CD4-positive, alpha-beta T cell treated with Interleukin-1 beta for 1 hour (primary cell): ENCODE measurements around the gene YEATS2.

ENCODE experiments used
- DNase-seq, 2 donors: peaks; one replicate each; pipeline ENCODE4 v3.0.0-alpha.2; 2020 to 2022

Gene YEATS2

GRCh38 chr3:183815951-183816475, 118.4 kb downstream of the YEATS2 start:
- no peak for DNase-seq

- no peak for DNase-seq
These were observed 119.3 kb downstream of the YEATS2 start for GRCh38 chr3:183816681-183817510.

DNA sequence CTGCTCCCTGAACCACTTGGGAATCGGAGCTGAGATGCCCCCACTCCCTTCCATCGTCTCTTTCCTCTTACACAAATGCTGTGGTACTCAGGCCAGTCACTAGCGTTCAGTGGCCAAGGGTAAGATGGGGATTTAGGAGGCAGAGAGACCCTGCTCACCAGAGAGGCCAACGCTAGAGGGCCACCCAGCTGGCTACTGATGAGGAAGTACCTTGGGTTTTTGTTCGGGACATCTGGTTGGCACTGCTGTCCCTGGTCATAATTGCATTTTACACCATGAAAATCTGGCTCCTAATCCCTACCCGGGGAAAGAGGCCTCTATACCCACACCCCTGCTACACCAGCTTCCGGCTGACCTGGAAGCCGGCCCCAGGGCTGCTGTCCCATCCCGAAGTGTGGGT, 120.0 kb downstream of the YEATS2 start:
- DNase-seq, result no peak

- DNase-seq, result no peak
These were observed 120.5 kb downstream of the YEATS2 start for GRCh38 chr3:183818041-183818620.

DNA sequence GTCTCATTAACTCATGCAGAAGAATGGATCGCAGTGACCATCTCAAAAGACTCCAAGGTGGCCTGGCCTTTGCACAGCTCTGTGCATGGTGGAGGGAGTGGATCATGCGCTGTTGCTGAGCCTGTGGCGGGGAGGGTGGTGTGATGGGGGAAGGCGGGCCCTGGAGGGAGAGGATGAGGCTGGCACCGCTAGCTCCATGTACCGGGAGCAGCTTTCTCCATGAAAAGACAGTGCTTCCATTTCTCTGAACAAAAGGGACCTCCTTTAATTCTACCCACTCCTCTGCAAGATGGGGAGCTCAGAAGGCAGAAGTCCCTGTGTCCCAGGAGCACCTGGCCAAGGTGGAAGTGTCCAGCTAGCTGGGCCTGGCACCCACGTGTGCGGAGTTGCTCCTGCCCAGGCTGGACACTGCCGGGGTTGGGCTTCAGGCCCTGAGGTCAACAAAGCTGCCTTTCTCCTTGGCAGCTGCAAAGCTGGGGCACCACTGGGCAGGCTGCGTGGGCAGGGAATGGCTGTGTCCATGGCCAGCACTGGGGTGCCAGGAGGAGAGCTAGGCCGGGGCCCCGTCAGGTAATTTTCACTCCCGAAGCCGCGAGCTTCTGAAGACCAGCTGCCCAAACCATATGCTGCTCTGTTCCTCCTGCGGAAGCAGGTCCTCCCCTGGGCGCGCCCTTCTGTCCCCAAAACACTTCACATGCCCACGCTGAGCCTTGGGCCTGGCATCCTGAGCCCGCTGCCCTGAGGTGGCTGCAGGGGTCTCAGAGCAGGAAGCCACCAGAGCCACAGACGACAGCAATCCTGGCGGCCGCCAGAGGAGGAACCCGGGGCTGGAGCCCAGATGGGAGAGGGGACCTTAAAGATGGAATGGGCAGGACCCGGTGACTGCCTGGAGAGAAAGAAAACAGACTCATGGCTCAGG, 121.4 kb downstream of the YEATS2 start:
- no peak for DNase-seq

DNA sequence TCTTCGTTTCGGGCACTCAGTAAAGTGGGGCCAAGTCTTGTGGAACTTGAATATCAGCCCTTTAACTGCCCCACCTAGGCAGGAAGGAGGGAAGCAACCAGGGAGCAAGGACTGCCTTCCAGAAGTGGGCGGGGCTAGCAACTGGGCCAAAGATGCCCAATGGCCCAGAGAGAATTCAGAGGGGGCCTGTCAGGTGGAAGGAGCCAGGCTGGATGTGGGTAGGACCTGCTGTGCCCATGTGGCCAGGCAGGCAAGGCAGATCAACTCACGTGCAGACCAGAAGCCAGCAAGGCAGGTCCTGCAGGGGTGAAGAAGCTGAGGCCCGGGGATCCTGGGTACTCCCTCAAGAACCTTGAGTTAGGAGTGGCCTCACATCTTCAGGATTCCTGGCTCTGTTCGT, 122.2 kb downstream of the YEATS2 start:
- DNase-seq, result no peak

- DNase-seq, result no peak
These were observed 125.0 kb downstream of the YEATS2 start for GRCh38 chr3:183822631-183823030.

- DNase-seq, result no peak
These were observed 126.4 kb downstream of the YEATS2 start for GRCh38 chr3:183823963-183824362.

DNA sequence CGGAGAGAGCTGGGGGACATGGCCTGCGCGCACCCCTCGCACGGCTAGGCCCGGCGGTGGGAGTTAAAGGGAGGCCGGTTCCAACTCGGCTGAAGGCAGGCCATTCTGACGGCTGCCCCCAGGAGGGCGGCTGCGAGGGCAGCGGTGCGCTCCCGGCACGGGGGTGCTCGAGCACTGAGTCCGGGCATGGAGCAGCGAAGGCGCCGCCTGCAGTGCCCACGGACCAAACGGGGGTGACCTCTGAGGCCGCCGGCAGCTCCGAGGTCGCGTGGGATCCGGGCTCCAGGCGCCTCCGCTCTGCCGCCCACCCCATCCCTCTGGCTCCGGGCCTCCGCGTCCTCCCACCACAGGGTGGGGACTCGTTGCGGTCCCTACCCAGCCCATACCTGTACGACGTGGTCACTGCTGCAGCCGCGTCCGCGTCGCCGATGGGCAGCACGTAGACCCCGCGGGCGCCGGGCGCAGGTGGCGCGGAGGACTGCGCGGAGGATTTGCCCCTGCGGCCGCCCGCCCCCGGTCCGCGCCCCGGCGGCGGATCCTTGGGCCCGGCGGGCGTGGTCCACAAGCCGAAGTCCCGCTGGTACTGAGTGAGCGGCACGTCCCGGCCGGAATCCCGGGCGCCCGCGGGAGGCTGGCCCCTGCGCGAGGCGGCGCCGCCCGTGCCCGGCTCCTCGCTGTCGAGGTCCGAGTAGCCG, 127.3 kb downstream of the YEATS2 start:
- peak in 1 of 2 donors; percentile 8 for DNase-seq

GRCh38 chr3:183825456-183826161, 128.0 kb downstream of the YEATS2 start, which contains the start of gene MAP6D1:
TSS of gene MAP6D1 (minus strand) at chr3:183825577. CDS start at chr3:183825547, 30 bp downstream.
- DNase-seq, result peak; percentile 27 to 49

DNA sequence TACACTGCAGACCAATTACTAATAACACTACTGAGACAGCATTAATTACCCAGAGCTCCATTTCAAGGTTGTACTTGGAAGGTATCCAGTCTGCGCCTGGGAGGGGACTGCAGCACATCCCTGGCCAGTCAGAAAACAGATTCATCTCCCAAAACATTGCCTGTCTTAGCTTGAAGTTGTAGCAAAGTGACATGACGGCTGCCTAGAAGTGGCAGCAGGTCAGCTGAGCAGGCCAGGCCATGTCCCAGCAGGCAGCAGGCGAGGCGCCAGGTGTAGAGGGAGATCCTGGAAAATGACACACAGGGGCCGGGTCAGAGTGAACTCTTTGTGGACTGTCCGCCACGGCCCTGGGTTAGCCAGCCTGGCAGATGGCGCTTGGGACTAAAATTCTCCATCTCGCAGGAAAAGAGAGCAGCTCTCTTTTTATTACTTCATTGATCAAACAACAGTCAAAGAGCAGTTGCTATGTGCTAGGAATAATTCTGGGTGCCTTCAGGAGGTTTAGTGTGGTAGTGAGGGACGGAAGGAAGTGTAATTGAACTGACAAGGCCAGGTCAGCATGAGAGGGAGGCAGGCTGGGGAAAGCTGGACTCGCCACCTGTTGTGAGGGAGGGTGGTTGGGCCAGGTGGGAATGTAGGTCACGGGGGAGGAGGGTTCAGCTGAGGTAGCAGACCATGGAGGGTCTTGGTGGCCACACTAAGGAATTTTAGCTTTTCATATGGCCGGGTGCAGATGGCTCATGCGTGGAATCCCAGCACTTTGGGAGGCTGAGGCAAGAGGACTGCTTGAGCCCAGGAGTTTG, 129.1 kb downstream of the YEATS2 start:
- no peak for DNase-seq

DNA sequence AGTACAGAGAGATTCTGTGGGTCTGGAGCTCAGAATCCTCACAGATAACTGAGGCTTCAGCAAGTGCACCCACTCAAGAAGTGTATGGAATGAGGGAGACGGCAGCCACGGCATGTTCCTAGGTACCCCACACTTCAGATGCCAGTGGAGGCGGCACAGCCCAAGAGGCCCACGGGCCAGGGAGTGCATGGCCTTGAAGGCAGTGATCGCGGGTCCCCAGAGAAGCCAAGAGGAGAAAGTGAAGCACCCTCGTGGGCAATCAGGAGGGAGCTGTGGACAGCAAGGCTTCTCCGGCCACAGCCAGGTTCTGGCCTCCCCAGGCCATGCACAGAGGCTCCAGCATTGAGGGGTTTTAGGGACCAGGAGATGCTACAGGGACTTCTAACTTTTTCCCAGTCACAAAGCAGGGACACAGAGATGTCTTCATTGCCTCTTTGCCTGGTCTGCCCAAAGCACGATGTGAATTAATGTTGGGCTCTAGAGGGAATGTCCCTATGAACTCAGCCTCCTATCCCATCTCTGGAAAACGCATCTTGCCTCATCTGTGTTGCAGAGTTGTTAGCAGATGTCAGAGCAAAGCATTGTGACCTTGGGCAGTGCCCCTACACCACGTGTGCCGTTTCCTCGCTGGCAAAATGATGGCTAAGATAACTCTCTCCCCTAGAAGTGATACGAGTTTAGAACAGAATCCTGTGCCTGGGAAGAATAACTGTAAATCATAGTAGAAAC, 130.4 kb downstream of the YEATS2 start:
- DNase-seq, result no peak

DNA sequence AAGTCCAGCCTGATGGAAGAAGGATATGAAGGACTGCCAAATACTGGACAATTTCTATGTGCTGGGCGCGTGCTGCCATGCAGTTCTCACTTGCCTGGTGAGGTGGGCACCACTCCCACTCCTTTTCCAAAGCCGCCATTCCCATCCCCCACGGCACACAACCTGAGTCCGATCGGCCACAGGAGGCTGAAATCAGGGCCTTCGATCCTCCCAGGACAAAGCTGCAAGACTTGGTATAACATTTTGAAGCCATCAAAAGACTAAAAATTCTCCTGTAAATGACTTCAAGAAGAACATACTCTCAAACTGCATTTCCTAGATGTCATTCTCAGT, 130.9 kb downstream of the YEATS2 start:
- no peak for DNase-seq

DNA sequence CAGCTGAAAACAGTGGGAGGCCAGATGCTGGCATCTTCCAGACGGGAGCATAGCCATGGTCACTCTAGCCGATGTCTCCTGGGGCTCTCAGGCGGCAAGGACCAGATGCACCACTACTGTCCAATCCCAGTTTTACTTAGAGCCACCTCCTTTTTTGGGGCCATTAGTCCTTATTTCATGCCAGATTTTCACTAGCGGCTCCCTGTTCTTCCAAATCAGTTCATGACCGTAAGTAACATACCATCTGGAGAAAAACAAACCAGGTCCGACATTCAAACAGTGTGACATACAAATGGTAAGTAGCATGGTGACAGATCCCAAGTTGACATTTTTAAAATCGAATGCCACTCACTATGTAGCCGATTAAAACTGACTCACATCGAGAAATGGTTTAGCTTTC, 131.9 kb downstream of the YEATS2 start:
- DNase-seq, result no peak

GRCh38 chr3:183830187-183830586, 132.6 kb downstream of the YEATS2 start:
- no peak for DNase-seq

DNA sequence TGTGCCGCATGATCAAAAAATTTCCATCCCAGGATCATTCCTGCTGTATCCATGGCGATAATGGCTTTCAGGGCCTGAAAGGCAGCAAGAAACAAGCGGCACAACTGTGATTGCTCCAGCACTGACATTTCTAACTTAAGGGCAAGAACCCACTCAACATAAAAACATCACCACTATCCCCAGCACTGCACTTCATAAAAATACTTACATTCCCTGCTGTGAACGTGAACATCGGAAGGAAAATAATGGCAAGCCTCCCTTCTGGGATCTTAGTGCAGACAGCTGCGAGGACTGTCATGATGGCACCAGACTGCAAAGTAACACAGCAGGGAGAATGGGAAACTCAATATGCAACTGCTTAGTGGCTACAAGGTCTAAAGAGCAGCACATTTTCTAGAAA, 135.9 kb downstream of the YEATS2 start:
- no peak for DNase-seq

- DNase-seq, result no peak
These were observed 139.8 kb downstream of the YEATS2 start for GRCh38 chr3:183837390-183837789.

- no peak for DNase-seq
These were observed 140.3 kb downstream of the YEATS2 start for GRCh38 chr3:183837894-183838293.

DNA sequence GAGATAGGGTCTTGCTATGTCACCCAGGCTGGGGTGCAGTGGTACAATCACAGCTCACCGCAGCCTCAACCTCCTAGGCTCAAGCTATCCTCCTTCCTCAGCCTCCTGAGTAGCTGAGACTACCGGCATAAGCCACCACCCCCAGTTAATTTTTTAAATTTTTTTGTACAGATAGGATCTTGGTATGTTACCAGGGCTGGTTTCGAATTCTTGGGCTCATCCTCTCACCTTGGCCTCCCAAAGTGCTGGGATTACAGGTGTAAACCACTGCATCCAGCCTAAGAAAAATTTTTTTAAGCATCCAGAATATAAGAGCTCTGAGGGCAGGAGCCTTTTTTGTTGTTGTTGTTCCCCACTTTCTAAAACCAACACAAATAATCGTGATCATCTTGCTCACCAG, 142.2 kb downstream of the YEATS2 start:
- DNase-seq, result no peak

GRCh38 chr3:183844606-183845005, 147.0 kb downstream of the YEATS2 start:
- no peak for DNase-seq
